GM19035 (cell line): Measurements from ENCODE around the gene MAD1L1.

Experiments
- ATAC-seq: cut with Tn5 transposase; IDR thresholded peaks from one replicate; pipeline ENCODE4 v1.9.1; 2021; ENCODE audit not compliant: unreplicated experiment

Gene MAD1L1

GRCh38 chr7:2122651-2123050, 110.1 kb downstream of the MAD1L1 start:
- no peak for ATAC-seq

GRCh38 chr7:2120841-2121830, 111.6 kb downstream of the MAD1L1 start:
- ATAC-seq: no peak

- ATAC-seq: no peak
Observed at GRCh38 chr7:2120251-2120660, 112.5 kb downstream of the MAD1L1 start.

- ATAC-seq: no peak
Observed at GRCh38 chr7:2118630-2119190, 114.0 kb downstream of the MAD1L1 start.

GRCh38 chr7:2118056-2118455, 114.7 kb downstream of the MAD1L1 start:
- no peak for ATAC-seq

GRCh38 chr7:2117646-2118045, 115.1 kb downstream of the MAD1L1 start:
- ATAC-seq: no peak

GRCh38 chr7:2116989-2117591, 115.7 kb downstream of the MAD1L1 start:
- no peak for ATAC-seq

GRCh38 chr7:2116448-2116810, 116.3 kb downstream of the MAD1L1 start:
- no peak for ATAC-seq

GRCh38 chr7:2115760-2116447, 116.8 kb downstream of the MAD1L1 start:
- ATAC-seq: no peak

- ATAC-seq: no peak
Observed at GRCh38 chr7:2114926-2115759, 117.6 kb downstream of the MAD1L1 start.

GRCh38 chr7:2114052-2114451, 118.7 kb downstream of the MAD1L1 start:
- no peak for ATAC-seq

- ATAC-seq: no peak
Observed at GRCh38 chr7:2112261-2113198, 120.2 kb downstream of the MAD1L1 start.

GRCh38 chr7:2111568-2111967, 121.2 kb downstream of the MAD1L1 start:
- no peak for ATAC-seq

GRCh38 chr7:2110610-2111396, 121.9 kb downstream of the MAD1L1 start:
- no peak for ATAC-seq

GRCh38 chr7:2109936-2110609, 122.7 kb downstream of the MAD1L1 start:
- ATAC-seq: no peak

GRCh38 chr7:2109251-2109872, 123.4 kb downstream of the MAD1L1 start:
- ATAC-seq: no peak

GRCh38 chr7:2108501-2109250, 124.1 kb downstream of the MAD1L1 start:
- ATAC-seq: no peak
